ENCODE measurements around the gene POU6F2. TPM values are rescaled to one million over a fixed set of nuclear protein-coding genes. Genes with fewer than 3 reads are reported as not detected.
A peak's percentile ranks its signal among the peaks of the same experiment; 100 is the strongest.

The POU6F2 gene
- total RNA-seq, 8 experiments from 2014 or later = 0.15 to 11.1 (median 6.9) TPM; not detected in 1

- Histone ChIP-seq H3K4me3 (no peak overlapping the region), H3K4me1 (replicated peaks in 1 of 2) (peaks cover 3 to 13% of the 10 kb centered on the region in 2 donors), H3K27ac (no peak overlapping the region)
- 0 to 83% (median 45%) methylated on average over 1 to 3 of the region's 3 CpGs; no CpG with 5 or more reads in 2 of the 10 experiments for WGBS, 10 experiments
- in situ Hi-C loops (cut with MboI; ENCODE audit: low pct_unique_long_range_greater_than_20kb in 2 of 9, low sequenced_read_pairs in 9 of 9, unreplicated experiment in 9 of 9) = loop anchor here in 3 of 9 experiments (25.0 kb wide), 2 partner anchors 564 to 714 kb away; no protein-coding TSS in a partner anchor
- peak in 1 of 8 experiments; percentile 29 for ATAC-seq (replicated peaks in 6 of 8)
Observed at GRCh38 chr7:39501358-39501757, 523.6 kb downstream of the POU6F2 start.

- H3K4me1 ChIP-seq (replicated peaks in 1 of 2) = peaks cover 3 to 4% of the 10 kb centered on the region in 2 donors
- H3K27ac ChIP-seq = no peak overlapping the region
- 13 to 100% (median 86%) methylated on average over 1 to 2 of the region's 3 CpGs; no CpG with 5 or more reads in 6 of the 10 experiments for WGBS, 10 experiments
- no peak overlapping the region for H3K4me3 ChIP-seq
- ATAC-seq (replicated peaks in 6 of 8) = peak in 1 of 8 experiments; percentile 35
- in situ Hi-C loops (cut with MboI; ENCODE audit: low pct_unique_long_range_greater_than_20kb in 2 of 9, low sequenced_read_pairs in 9 of 9, unreplicated experiment in 9 of 9) = loop anchor here in 3 of 9 experiments (25.0 kb wide), 2 partner anchors 568 to 718 kb away; no protein-coding TSS in a partner anchor
Observed at GRCh38 chr7:39504963-39505362, 527.3 kb downstream of the POU6F2 start.

- 39 to 100% (median 74%) methylated on average over 1 to 7 of the region's 8 CpGs; no CpG with 5 or more reads in 1 of the 10 experiments for WGBS, 10 experiments
- Histone ChIP-seq H3K27ac (no peak overlapping the region), H3K4me3 (no peak overlapping the region), H3K4me1 (replicated peaks in 1 of 2) (no peaks in the 10 kb centered on the region)
- in situ Hi-C loops (cut with MboI; ENCODE audit: low pct_unique_long_range_greater_than_20kb in 2 of 9, low sequenced_read_pairs in 9 of 9, unreplicated experiment in 9 of 9) = loop anchor here in 3 of 9 experiments (25.0 kb wide), 2 partner anchors 571 to 721 kb away; no protein-coding TSS in a partner anchor
- ATAC-seq (replicated peaks in 6 of 8) = peak in 1 of 8 experiments; percentile 14
Observed at GRCh38 chr7:39507866-39508551, 530.3 kb downstream of the POU6F2 start.

- no peak overlapping the region for H3K4me3 ChIP-seq
- ATAC-seq (replicated peaks in 6 of 8) = no peak
- 17 to 100% (median 76%) methylated on average over 1 to 3 of the region's 4 CpGs; no CpG with 5 or more reads in 3 of the 10 experiments for WGBS, 10 experiments
- no peaks in the 10 kb centered on the region for H3K4me1 ChIP-seq (replicated peaks in 1 of 2)
- in situ Hi-C loops (cut with MboI; ENCODE audit: low pct_unique_long_range_greater_than_20kb in 2 of 9, low sequenced_read_pairs in 9 of 9, unreplicated experiment in 9 of 9) = loop anchor here in 3 of 9 experiments (25.0 kb wide), 2 partner anchors 572 to 722 kb away; no protein-coding TSS in a partner anchor
- H3K27ac ChIP-seq = no peak overlapping the region
Observed at GRCh38 chr7:39509436-39509835, 531.7 kb downstream of the POU6F2 start.

- WGBS, 10 experiments = 67 to 100% (median 92%) methylated on average over 1 to 2 of the region's 2 CpGs; no CpG with 5 or more reads in 4 of the 10 experiments
- in situ Hi-C loops (cut with MboI; ENCODE audit: low pct_unique_long_range_greater_than_20kb in 2 of 9, low sequenced_read_pairs in 9 of 9, unreplicated experiment in 9 of 9) = loop anchor here in 3 of 9 experiments (25.0 kb wide), 2 partner anchors 573 to 723 kb away; no protein-coding TSS in a partner anchor
- ATAC-seq (replicated peaks in 6 of 8) = no peak
- no peak overlapping the region for H3K4me3 ChIP-seq
- no peak overlapping the region for H3K27ac ChIP-seq
- no peaks in the 10 kb centered on the region for H3K4me1 ChIP-seq (replicated peaks in 1 of 2)
Observed at GRCh38 chr7:39509912-39510311, 532.2 kb downstream of the POU6F2 start.

GRCh38 chr7:39510864-39511354 lies 533.2 kb downstream of the POU6F2 start:
- H3K4me1 ChIP-seq (replicated peaks in 1 of 2) = no peaks in the 10 kb centered on the region
- 36 to 100% (median 73%) methylated on average over 1 to 3 of the region's 3 CpGs; no CpG with 5 or more reads in 2 of the 10 experiments for WGBS, 10 experiments
- no peak overlapping the region for H3K27ac ChIP-seq
- in situ Hi-C loops (cut with MboI; ENCODE audit: low pct_unique_long_range_greater_than_20kb in 2 of 9, low sequenced_read_pairs in 9 of 9, unreplicated experiment in 9 of 9) = loop anchor here in 3 of 9 experiments (25.0 kb wide), 2 partner anchors 574 to 724 kb away; no protein-coding TSS in a partner anchor
- no peak for ATAC-seq (replicated peaks in 6 of 8)
- no peak overlapping the region for H3K4me3 ChIP-seq

GRCh38 chr7:39515534-39516228 lies 538.0 kb downstream of the POU6F2 start:
- WGBS, 10 experiments = 0 to 93% (median 62%) methylated on average over 1 to 7 of the region's 8 CpGs; no CpG with 5 or more reads in 1 of the 10 experiments
- Histone ChIP-seq H3K4me1 (replicated peaks in 1 of 2) (peaks cover 0 to 8% of the 10 kb centered on the region in 2 donors), H3K4me3 (no peak overlapping the region), H3K27ac (no peak overlapping the region)
- in situ Hi-C loops (cut with MboI; ENCODE audit: low pct_unique_long_range_greater_than_20kb in 2 of 9, low sequenced_read_pairs in 9 of 9, unreplicated experiment in 9 of 9) = loop anchor here in 3 of 9 experiments (25.0 kb wide), 2 partner anchors 578 to 728 kb away; no protein-coding TSS in a partner anchor
- ATAC-seq (replicated peaks in 6 of 8) = no peak

GRCh38 chr7:39516498-39516897 lies 538.8 kb downstream of the POU6F2 start:
- in situ Hi-C loops (cut with MboI; ENCODE audit: low pct_unique_long_range_greater_than_20kb in 2 of 9, low sequenced_read_pairs in 9 of 9, unreplicated experiment in 9 of 9) = loop anchor here in 3 of 9 experiments (25.0 kb wide), 2 partner anchors 579 to 729 kb away; no protein-coding TSS in a partner anchor
- ATAC-seq (replicated peaks in 6 of 8) = peak; percentile 21 to 86 (median 35)
- Histone ChIP-seq H3K4me1 (replicated peaks in 1 of 2) (peaks cover 0 to 8% of the 10 kb centered on the region in 2 donors), H3K4me3 (no peak overlapping the region), H3K27ac (no peak overlapping the region)
- 0 to 100% (median 43%) methylated on average over 1 to 7 of the region's 7 CpGs for WGBS, 10 experiments

- no peak overlapping the region for H3K4me3 ChIP-seq
- 73 to 79% methylated on average over 2 to 3 of the region's 3 CpGs; no CpG with 5 or more reads in 8 of the 10 experiments for WGBS, 10 experiments
- in situ Hi-C loops (cut with MboI; ENCODE audit: low pct_unique_long_range_greater_than_20kb in 2 of 9, low sequenced_read_pairs in 9 of 9, unreplicated experiment in 9 of 9) = loop anchor here in 3 of 9 experiments (25.0 kb wide), 2 partner anchors 580 to 730 kb away; no protein-coding TSS in a partner anchor
- no peak for ATAC-seq (replicated peaks in 6 of 8)
- H3K27ac ChIP-seq = no peak overlapping the region
- H3K4me1 ChIP-seq (replicated peaks in 1 of 2) = peaks cover 0 to 8% of the 10 kb centered on the region in 2 donors
Observed at GRCh38 chr7:39517240-39517639, 539.5 kb downstream of the POU6F2 start.

Other genes with a start within 250 kb of the POU6F2 start
- gene VPS41, start 68.7 kb upstream of the POU6F2 start, total RNA-seq = 10 to 100 TPM; 32.6 to 68.3 (median 52.4) TPM